ENCODE results near the gene NSUN6. TPM values are rescaled to one million over a fixed set of nuclear protein-coding genes. Genes with fewer than 3 reads are reported as not detected.
A peak's percentile ranks its signal among the peaks of the same experiment; 100 is the strongest.
"Not testable (repeated sequence)": the region's sequence is repeated elsewhere in the genome, so short reads cannot be mapped to it uniquely, and the experiment has no call there.

The NSUN6 gene
- total RNA-seq, 1 donor from 2014 or later = 27.1 TPM

DNA sequence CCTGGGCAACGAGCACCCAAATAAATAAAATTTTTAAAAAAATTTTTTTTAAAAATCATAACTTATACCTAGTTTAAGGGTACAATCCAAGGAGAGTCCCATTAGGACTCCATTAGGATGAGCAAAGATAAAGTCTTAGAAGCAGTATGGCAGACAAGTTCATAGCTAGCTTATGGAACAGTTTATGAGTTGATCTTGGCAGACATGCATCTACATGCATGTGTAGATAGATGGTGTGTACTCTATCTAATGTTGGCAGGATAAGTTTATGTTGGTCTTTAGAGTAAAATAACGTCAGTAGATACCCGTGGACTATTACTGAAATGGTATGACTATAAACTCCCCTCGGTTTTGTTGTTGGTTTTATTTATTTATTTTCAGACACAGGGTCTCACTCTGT, 40.2 kb downstream of the NSUN6 start:
- ATAC-seq (no peak), DNase-seq (ENCODE audit: low spot score) (no peak)

DNA sequence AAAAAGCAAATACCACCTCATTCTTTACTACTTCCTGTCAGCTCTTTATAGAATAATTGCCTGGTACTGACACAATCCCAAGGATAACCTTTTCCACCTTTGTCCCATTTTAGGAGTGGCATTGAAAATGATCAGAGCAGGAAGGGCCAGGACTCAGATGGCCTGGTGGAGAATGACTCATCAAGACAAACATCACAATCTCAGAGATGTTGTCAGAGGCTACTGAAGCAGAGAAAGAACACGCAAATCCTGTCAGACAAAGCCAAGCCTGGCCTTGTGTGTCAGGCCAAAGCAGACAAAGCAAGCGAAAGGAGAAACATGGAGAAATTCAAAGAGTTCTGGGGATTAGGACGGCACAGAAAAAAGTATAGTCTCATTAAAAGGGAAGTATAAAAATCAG, 40.9 kb downstream of the NSUN6 start:
- DNase-seq (ENCODE audit: low spot score) (peak; percentile 63), ATAC-seq (peak; percentile 93)

GRCh38 chr10:18608596-18608995, 42.8 kb downstream of the NSUN6 start:
- DNase-seq (ENCODE audit: low spot score) (no peak), ATAC-seq (no peak)

DNA sequence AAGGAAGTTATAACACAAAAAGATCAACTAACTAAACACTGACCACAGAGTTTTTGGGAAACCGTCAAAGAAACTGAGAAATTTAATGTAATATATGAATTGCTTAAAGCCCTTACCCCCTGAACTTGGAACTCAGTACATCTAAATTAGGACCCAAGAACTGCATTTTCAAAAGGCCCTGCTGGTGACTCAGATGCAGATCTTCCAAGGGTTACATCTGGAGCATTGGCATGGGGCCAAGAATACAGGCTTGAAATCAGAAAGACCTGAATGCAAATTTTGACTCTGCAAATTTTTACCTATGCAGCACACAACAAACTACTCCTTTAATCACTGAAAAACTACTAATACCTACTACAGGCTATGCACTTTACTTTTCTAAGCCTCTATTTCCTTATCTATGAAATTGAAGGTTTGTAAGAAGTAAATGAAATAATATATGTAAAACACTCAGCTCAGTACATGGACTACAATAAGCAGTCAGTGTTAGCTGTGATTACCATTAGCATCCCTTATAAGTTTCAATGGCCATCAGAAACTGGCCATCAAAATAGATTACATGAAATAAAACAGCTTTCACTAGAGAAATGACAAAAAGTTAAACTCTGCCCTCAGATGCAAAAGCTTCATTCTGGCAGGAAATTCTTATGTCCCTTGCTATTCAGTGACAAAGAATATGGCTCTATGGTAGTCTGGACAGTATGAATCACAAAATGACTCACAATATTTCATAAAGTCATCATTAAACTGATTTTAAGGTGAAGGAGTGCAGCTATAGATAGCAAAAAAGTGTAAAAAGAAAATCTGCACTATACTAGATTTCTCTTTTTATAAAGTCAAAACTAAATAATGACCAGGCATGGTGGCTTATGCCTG, 43.6 kb downstream of the NSUN6 start:
- DNase-seq (ENCODE audit: low spot score) (no peak), ATAC-seq (no peak)

DNA sequence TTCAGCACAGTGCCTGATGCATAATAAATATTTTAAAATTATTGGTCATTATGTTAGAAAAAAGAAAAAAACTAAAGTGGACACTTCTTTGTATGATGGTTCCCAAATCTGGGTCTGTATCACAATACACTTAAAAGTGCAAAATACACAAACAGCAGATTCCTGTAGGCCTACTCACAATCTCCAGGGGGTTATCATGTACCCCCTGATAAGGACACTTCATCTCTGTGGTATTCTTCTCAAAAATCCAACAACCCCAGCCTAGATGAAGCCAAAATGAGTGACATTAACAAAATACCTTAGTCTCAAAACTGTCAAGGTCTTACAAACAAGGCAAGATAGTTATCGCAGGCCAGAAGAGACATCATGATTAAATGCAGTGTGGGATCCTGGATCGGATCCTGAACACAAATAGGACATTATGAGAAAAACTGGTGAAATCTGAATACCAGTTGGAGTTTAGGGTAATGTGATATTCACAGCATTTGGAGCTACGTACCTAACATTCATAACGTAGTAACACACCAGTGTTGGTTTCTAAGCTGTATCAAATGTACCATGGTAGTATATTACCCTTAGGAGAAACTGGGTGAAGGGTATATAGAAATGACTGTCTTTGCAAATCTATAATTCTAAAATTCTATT, 45.2 kb downstream of the NSUN6 start:
- DNase-seq (ENCODE audit: low spot score) (no peak), ATAC-seq (no peak)

DNA sequence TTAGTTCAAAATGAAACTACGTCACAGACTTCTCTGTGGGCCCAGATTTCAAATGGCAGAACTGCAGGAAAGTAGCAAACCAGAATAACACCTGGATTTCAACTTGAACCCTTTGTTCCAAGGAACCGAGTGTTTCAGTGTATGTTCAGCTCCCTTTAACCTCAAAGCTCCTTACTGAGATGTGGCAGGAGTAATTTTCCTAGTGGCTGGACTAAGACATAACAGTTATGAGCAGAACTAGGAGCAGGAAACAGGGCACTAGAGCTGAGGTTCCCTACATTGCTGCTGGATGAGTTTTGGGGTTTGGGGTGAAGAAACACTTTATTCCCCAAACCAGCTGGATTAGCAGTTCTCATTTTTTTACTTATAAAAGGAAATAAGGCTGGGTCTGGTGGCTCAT, 50.1 kb downstream of the NSUN6 start:
- no peak for DNase-seq (ENCODE audit: low spot score)

GRCh38 chr10:18599392-18599791, 52.0 kb downstream of the NSUN6 start:
- peak; percentile 90 for ATAC-seq
- DNase-seq (ENCODE audit: low spot score) = peak; percentile 61

More for the DNA sequence above, 50.1 kb downstream of the NSUN6 start:
- ATAC-seq = no peak

DNA sequence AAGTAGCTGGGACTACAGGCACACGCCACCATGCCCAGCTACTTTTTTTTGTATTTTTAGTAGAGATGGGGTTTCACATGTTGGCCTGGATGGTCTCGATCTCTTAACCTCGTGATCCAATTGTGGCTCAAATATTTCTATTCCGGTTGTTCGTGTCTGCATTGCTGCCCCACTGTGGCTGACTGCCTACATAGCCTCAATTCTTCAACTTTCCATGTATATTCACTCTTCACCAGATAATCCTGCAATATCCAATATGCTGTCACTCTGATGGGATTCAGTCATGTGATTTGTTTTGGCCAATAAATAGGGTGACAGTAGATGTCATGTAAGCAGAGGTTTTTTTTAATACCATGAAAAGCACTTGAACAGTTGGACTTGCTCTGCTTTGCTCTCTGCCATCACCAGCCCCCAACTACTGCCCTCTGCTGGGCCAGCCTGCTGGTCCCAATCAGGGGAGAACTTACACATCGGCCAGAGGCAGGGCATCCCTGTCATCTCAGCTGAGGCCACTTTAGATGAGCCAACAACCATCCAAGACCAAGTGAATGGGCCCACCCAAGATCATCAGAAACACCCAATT, 56.7 kb downstream of the NSUN6 start:
- ATAC-seq (peak; percentile 67), DNase-seq (ENCODE audit: low spot score) (no peak)

GRCh38 chr10:18591141-18591540, 60.2 kb downstream of the NSUN6 start:
- not testable (repeated sequence) for ATAC-seq; DNase-seq (ENCODE audit: low spot score)

DNA sequence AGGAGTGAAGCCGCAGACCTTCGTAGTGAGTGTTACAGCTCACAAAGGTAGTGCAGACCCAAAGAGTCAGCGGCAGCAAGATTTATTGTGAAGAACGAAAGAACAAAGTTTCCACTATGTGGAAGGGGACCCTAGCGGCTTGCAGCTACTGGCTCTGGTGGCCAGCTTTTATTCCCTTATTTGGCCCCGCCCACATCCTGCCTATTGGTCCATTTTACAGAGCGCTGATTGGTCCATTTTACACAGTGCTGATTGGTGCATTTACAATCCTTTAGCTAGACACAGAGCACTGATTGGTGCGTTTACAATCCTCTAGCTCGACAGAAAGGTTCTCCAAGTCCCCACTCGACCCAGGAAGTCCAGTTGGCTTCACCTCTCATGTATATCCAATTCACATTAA, 64.8 kb downstream of the NSUN6 start:
- DNase-seq (ENCODE audit: low spot score); ATAC-seq: not testable (repeated sequence)

DNA sequence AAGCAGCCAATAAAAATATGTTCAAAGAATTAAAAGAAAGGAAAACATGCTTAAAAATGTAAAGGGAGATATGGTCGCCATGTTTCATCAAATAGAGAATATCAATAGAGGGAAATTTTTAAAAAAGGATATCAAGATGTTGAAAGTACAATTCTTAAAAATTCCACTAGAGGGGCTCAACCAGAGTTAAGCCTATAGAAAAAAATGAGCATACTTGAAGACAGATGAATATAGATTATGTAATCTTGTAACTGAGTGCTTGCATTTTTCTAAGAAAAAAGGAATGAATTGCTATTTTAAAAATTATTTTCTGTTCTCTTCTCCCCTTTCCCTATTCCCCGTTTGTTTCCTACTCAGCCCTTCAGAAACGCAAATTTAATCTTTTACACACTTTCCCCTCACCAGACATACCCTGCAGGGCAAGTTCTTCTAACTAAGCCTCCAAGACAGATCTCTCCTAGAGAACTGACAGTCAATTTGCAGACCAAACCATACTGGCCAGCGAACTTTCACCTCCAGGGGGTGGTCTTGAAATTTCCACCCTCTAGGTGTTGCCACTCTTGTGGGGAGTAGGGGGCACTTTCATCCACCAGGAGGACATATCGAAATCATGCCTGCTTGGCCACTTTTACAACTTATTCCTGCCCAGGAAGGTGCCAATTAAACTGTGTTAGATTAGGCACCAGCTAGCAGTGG, 67.7 kb downstream of the NSUN6 start:
- DNase-seq (ENCODE audit: low spot score) (no peak), ATAC-seq (no peak)

DNA sequence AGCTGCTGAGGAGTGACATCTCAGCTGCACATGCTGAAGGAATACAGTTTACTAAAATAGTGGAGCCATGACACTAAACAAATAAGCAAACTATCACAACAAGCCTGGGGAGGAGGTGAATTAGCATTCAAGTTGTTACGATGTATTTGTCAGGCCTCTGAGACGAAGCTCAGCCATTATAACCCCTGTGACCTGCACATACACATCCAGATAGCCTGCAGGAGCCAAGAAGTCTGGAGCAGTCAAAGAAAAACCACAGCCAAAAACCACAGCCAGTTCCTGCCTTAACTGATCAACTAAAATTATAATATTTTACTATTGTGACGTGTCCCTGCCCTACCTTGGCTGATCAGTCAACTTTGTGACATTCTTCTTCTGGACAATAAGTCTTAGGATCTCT, 68.6 kb downstream of the NSUN6 start:
- ATAC-seq (no peak), DNase-seq (ENCODE audit: low spot score) (no peak)

- DNase-seq (ENCODE audit: low spot score) = no peak
- ATAC-seq = no peak
Observed at GRCh38 chr10:18577823-18578685, 73.3 kb downstream of the NSUN6 start.

DNA sequence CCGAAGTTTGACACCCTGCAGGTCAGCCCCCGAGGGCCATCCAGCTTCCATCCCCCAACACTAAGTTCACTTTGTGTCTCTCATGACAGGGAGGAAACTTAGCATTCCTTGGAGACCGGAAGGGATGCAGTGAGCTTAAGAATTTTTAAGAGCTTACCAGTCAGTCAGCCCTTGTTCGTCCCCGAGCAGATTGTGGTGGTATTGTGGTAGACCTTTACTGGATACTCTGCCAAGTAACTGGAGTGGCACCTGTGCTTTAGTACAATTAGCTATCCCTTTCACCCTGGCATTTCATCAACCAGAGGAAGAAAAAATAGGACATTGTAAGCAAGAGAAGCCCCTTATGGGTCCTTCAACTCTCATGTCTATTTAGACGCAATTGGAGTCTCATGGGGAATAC, 74.8 kb downstream of the NSUN6 start:
- no peak for ATAC-seq
- no peak for DNase-seq (ENCODE audit: low spot score)

DNA sequence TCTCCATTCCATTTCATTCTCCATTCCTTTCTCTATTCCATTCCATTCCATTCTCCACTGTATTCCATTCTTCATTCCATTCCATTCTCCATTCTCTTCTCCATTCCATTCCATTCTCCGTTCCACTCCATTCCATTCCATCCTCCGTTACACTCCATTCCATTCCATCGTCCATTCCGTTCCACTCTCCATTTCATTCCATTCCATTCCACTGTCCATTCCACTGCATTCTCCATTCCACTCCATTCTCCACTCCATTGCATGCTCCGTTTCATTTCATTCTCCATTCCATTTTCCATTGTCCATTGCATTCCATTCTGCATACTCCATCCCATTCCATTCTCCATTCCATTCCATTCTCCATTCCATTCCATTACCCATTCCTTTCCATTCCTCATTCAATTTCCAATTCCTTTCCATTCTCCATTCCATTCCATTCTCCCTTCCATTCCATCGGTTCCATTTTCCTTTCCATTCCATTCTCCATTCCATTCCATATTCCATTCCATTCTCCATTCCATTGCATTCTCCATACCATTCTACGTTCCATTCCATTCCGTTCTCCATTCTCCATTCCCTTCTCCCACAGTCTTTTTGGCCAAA, 78.3 kb downstream of the NSUN6 start:
- ATAC-seq (no peak), DNase-seq (ENCODE audit: low spot score) (no peak)

DNA sequence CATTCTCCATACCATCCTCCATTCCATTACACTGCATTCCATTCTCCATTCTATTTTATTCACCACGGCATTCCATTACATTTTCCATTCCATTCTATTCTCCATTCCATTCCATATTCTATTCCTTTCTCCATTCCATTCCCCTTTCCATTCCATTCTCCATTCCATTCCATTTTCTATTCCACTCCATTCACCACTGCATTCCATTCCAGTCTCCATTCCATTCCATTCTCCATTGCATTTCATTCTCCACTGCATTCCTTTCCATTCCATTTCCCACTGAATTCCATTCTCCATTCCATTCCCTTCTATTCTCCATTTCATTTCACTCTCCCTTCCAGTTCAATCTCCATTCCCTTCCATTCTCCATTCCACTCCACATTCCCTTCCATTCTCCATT, 79.6 kb downstream of the NSUN6 start:
- ATAC-seq (no peak), DNase-seq (ENCODE audit: low spot score) (no peak)

DNA sequence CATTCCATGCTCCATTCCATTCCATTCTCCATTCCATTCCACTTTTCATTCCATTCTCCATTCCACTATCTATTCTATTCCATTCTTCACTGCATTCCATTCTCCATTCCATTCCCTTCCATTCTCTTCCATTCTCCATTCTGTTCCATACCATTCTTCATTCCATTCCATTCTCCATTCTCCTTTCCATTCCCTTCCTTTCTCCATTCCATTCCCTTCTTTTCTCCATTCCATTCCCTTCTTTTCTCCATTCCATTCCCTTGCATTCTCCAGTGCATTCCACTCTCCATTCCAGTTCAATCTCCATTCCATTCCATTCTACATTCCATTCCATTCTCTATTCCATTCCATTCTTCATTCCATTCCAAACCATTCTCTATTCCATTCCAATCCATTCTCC, 80.3 kb downstream of the NSUN6 start:
- no peak for DNase-seq (ENCODE audit: low spot score)
- ATAC-seq = no peak

DNA sequence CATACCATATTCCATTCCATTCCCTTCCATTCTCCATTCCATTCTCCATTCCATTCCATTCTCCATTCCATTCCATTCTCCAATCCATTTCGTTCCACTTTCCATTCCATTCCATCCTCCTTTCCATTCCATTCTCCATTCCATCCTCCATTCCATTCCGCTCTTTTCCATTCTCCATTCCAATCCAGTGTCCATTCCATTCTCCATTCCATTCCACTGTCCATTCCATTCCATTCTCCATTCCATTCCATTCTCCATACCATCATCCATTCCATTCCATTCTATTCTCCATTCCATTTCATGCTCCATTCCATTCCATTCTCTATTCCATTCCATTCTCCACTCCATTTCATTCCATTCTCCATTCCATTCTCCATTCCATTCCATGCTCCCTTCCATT, 81.0 kb downstream of the NSUN6 start:
- ATAC-seq; DNase-seq (ENCODE audit: low spot score): not testable (repeated sequence)

- no peak for DNase-seq (ENCODE audit: low spot score)
- ATAC-seq = no peak
Observed at GRCh38 chr10:18567343-18567856, 84.0 kb downstream of the NSUN6 start.

DNA sequence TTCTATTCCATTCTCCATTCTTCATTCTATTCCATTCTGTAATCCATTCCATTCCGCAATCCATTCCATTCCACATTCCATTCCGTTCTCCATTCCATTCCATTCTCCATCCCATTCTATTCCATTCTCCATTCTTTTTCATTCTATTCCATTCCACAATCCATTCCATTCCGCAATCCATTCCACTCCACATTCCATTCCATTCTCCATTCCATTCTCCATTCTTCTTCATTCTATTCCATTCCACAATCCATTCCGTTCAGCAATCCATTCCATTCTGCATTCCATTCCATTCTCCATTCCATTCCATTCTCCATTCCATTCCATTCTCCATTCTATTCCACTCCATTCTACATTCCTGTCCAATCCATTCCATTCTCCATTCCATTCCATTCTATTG, 85.2 kb downstream of the NSUN6 start:
- no peak for DNase-seq (ENCODE audit: low spot score)
- no peak for ATAC-seq
